HUDEP-2 (cell line): ENCODE measurements around the gene CNOT10.
"Not testable (repeated sequence)": the region's sequence is repeated elsewhere in the genome, so short reads cannot be mapped to it uniquely, and the experiment has no call there.

Source experiments
- DNase-seq, 76 experiments: peaks; one replicate each; lab custom pipeline; 2025; ENCODE audit not compliant: unreplicated experiment in 76 of 76; lab: John Stamatoyannopoulos, UW

Gene CNOT10

GRCh38 chr3:32684800-32685542 is at the start of gene CNOT10:
Gene CNOT10, plus strand, starts transcription at chr3:32685188. Its CDS starts 273 bp downstream, at chr3:32685461.
- DNase-seq, result peak in 75 of 76 experiments; percentile 8 to 95 (median 90)

GRCh38 chr3:32640939-32641338 is 44.0 kb upstream of the CNOT10 start:
- DNase-seq, result no peak

- no peak for DNase-seq
These were observed 43.6 kb upstream of the CNOT10 start for GRCh38 chr3:32641356-32641755.

GRCh38 chr3:32643354-32643753 is 41.6 kb upstream of the CNOT10 start:
- DNase-seq, result no peak

- no peak for DNase-seq
These were observed 41.2 kb upstream of the CNOT10 start for GRCh38 chr3:32643816-32644215.

GRCh38 chr3:32644380-32644779 is 40.6 kb upstream of the CNOT10 start:
- DNase-seq, result no peak

GRCh38 chr3:32646761-32647160 is 38.2 kb upstream of the CNOT10 start:
- DNase-seq, result no peak

- DNase-seq, result not testable (repeated sequence)
These were observed 32.5 kb upstream of the CNOT10 start for GRCh38 chr3:32652337-32653100.

GRCh38 chr3:32655167-32655566 is 29.8 kb upstream of the CNOT10 start:
- no peak for DNase-seq

- no peak for DNase-seq
These were observed 24.4 kb upstream of the CNOT10 start for GRCh38 chr3:32660634-32661033.

GRCh38 chr3:32662647-32663046 is 22.3 kb upstream of the CNOT10 start:
- no peak for DNase-seq

- DNase-seq, result peak in 31 of 76 experiments; percentile 1 to 62 (median 15)
These were observed 20.3 kb upstream of the CNOT10 start for GRCh38 chr3:32664630-32665075.

GRCh38 chr3:32667072-32667582 is 17.9 kb upstream of the CNOT10 start:
- DNase-seq, result no peak

GRCh38 chr3:32669226-32669625 is 15.8 kb upstream of the CNOT10 start:
- not testable (repeated sequence) for DNase-seq

GRCh38 chr3:32673730-32674129 is 11.3 kb upstream of the CNOT10 start:
- not testable (repeated sequence) for DNase-seq

- DNase-seq, result no peak
These were observed 9.8 kb upstream of the CNOT10 start for GRCh38 chr3:32675164-32675563.

GRCh38 chr3:32675650-32676049 is 9.3 kb upstream of the CNOT10 start:
- no peak for DNase-seq

GRCh38 chr3:32681811-32682210 is 3.2 kb upstream of the CNOT10 start:
- no peak for DNase-seq

GRCh38 chr3:32684029-32684799 is 774 bp upstream of the CNOT10 start:
- DNase-seq, result peak in 1 of 76 experiments; percentile 44

- peak in 2 of 76 experiments; percentile 29 to 49 for DNase-seq
These were observed 676 bp downstream of the CNOT10 start for GRCh38 chr3:32685543-32686185.
